HepG2 (cell line): ENCODE results near the gene DNPEP. TPM values are rescaled to one million over a fixed set of nuclear protein-coding genes. Genes with fewer than 3 reads are reported as not detected.
A peak's percentile ranks its signal among the peaks of the same experiment; 100 is the strongest.

Experiments used
- FOXK2 ChIP-seq: fragments of 450-650 bp; IDR thresholded peaks from 2 replicates; pipeline ENCODE4 v1.6.1; 2016
- NCOA5 ChIP-seq: sonication (generic); formaldehyde crosslinking; IDR thresholded peaks from 2 replicates; pipeline ENCODE4 v1.4.0; 2020; ENCODE audit warnings: missing genetic modification reagents
- NFIC ChIP-seq: IDR thresholded peaks from 2 replicates; pipeline ENCODE4 v1.6.1; 2012; ENCODE audit warnings: mild to moderate bottlenecking, low read length, inconsistent platforms
- SATB2 ChIP-seq: sonication (generic); formaldehyde crosslinking; IDR thresholded peaks from 2 replicates; pipeline ENCODE4 v1.5.0; 2020; ENCODE audit warnings: missing genetic modification reagents
- SRSF1 ChIP-seq: fragments of 200-400 bp; formaldehyde crosslinking; optimal IDR thresholded peaks from 2 replicates; pipeline ENCODE3; 2017; ENCODE audit warnings: mild to moderate bottlenecking, low read depth, low read length, moderate library complexity
- ZNF230 ChIP-seq: sonication (generic); formaldehyde crosslinking; IDR thresholded peaks from 2 replicates; pipeline ENCODE4 v1.4.0; 2020; ENCODE audit warnings: mild to moderate bottlenecking, missing genetic modification reagents
- ZNF451 ChIP-seq: sonication (generic); formaldehyde crosslinking; IDR thresholded peaks from 2 replicates; pipeline ENCODE4 v1.5.0; 2020; ENCODE audit warnings: mild to moderate bottlenecking, missing genetic modification reagents
- ZNF501 ChIP-seq: sonication (generic); formaldehyde crosslinking; IDR thresholded peaks from 2 replicates; pipeline ENCODE4 v1.5.1; 2020; ENCODE audit warnings: mild to moderate bottlenecking, moderate library complexity, missing genetic modification reagents
- ZNF556 ChIP-seq: sonication (generic); formaldehyde crosslinking; IDR thresholded peaks from 2 replicates; pipeline ENCODE4 v1.4.0; 2020; ENCODE audit warnings: mild to moderate bottlenecking, missing genetic modification reagents, borderline replicate concordance
- polyA plus RNA-seq, 8 experiments: library from polyadenylated mRNA; depleted of rRNA in 3 of 8; stranded (reverse) in 7 of 8; unstranded in 1 of 8; fragments of >200 nt; fragmentation: Illumina TruSeq in 4 of 8; extraction: Trizol in 4 of 8; gene quantifications; 2 replicates each; pipeline versions ENCODE4 v1.2.1 to v1.2.3, GENCODE V29; 2011 to 2016; ENCODE audit warnings: low read depth in 4 of 8, missing spikeins in 1 of 8, mixed read lengths in 1 of 8; ENCODE audit not compliant: insufficient read depth in 1 of 8
- total RNA-seq, 5 experiments: library from RNA; depleted of rRNA; stranded (reverse); fragments of >200 nt; fragmentation: Illumina TruSeq; extraction: Trizol; gene quantifications; 2 replicates each; pipeline ENCODE4 v1.2.3, GENCODE V29; 2016; ENCODE audit warnings: low read depth in 1 of 5
- TF ChIP-seq, protein P1 (sequence below): sonication (generic); formaldehyde crosslinking; IDR thresholded peaks from 2 replicates; pipeline ENCODE4 v1.4.0; 2020; ENCODE audit warnings: missing genetic modification reagents, mild to moderate bottlenecking, borderline replicate concordance
- TF ChIP-seq, protein P2 (sequence below): sonication (generic); formaldehyde crosslinking; IDR thresholded peaks from 2 replicates; pipeline ENCODE4 v1.4.0; 2020; ENCODE audit warnings: missing genetic modification reagents
- TF ChIP-seq, protein P3 (sequence below): sonication (generic); formaldehyde crosslinking; IDR thresholded peaks from 2 replicates; pipeline ENCODE4 v1.4.0; 2020; ENCODE audit warnings: missing genetic modification reagents
- TF ChIP-seq, protein P4 (sequence below): sonication (generic); formaldehyde crosslinking; IDR thresholded peaks from 2 replicates; pipeline ENCODE4 v1.4.0; 2020; ENCODE audit warnings: mild to moderate bottlenecking, missing genetic modification reagents, borderline replicate concordance
- TF ChIP-seq, protein P5 (sequence below): sonication (generic); formaldehyde crosslinking; IDR thresholded peaks from 2 replicates; pipeline ENCODE4 v1.9.0; 2021; ENCODE audit warnings: missing genetic modification reagents, borderline replicate concordance

Gene DNPEP
- total and polyA plus RNA-seq, 2 of the 13 experiments (the other 11 are each of a cell fraction or from before 2014, with no cell fraction given), result 104 to 109 TPM

DNA sequence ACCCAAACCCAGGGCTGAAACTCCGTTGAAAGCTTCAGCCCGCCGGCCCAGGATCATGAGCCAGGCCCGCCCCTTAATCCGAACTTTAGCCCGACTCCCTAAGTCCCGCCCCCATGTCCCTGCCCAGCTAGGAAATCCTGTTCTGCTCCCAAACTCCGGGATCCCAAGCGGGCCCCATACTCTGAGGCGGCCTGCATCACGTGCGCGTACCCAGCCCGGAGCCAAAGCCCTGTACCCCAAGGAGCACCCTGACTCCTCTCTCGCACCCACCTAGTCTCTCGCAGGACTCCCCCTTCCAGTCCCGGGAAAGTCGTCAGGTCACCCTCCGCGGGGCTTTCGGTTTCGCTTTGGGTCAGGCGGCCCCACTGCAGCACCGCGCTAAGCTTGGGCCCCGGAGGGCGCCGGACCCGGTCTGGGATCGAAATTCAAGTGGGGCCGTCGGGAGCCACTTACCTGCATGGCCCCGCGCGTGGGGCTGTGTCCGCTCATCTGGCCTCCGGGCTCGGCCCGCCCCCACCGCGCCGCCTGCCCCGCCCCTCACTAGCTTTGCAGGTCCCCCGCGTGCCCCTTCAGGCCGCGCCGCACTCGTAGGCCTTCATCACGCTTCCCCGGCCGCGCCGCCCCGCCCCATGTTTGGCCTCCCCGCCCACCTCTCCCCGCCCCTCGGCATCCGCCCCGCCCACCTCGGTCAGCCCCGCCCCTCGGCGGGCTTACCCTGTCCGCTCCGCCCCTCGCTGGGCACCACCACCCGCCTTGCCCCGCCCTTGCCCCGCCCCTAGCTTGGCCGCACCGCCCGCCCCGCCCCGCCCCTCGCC, at the start of gene DNPEP (continued):
- TF ChIP-seq, protein P1, sequence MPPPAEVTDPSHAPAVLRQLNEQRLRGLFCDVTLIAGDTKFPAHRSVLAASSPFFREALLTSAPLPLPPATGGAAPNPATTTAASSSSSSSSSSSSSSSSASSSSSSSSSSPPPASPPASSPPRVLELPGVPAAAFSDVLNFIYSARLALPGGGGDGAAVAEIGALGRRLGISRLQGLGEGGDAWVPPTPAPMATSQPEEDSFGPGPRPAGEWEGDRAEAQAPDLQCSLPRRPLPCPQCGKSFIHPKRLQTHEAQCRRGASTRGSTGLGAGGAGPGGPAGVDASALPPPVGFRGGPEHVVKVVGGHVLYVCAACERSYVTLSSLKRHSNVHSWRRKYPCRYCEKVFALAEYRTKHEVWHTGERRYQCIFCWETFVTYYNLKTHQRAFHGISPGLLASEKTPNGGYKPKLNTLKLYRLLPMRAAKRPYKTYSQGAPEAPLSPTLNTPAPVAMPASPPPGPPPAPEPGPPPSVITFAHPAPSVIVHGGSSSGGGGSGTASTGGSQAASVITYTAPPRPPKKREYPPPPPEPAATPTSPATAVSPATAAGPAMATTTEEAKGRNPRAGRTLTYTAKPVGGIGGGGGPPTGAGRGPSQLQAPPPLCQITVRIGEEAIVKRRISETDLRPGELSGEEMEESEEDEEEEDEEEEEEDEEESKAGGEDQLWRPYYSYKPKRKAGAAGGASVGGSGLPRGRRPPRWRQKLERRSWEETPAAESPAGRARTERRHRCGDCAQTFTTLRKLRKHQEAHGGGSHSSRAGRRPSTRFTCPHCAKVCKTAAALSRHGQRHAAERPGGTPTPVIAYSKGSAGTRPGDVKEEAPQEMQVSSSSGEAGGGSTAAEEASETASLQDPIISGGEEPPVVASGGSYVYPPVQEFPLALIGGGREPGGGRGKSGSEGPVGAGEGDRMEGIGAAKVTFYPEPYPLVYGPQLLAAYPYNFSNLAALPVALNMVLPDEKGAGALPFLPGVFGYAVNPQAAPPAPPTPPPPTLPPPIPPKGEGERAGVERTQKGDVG (CRISPR knock-in tag), result 0 out of 2 replicates have a peak, but pooled peaks have one; percentile 24
- TF ChIP-seq ZNF501 (peak; percentile 98), NCOA5 (CRISPR knock-in tag) (no peak), ZNF230 (CRISPR knock-in tag) (peak; percentile 81), NFIC (no peak), ZNF451 (peak; percentile 76; the same call in 1 of the 2 replicates), SRSF1 (peak; percentile 69), FOXK2 (no peak), SATB2 (CRISPR knock-in tag) (no peak), ZNF556 (CRISPR knock-in tag) (0 out of 2 replicates have a peak, but pooled peaks have one; percentile 45)
- TF ChIP-seq, protein P2, sequence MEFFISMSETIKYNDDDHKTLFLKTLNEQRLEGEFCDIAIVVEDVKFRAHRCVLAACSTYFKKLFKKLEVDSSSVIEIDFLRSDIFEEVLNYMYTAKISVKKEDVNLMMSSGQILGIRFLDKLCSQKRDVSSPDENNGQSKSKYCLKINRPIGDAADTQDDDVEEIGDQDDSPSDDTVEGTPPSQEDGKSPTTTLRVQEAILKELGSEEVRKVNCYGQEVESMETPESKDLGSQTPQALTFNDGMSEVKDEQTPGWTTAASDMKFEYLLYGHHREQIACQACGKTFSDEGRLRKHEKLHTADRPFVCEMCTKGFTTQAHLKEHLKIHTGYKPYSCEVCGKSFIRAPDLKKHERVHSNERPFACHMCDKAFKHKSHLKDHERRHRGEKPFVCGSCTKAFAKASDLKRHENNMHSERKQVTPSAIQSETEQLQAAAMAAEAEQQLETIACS (CRISPR knock-in tag), result no peak
- TF ChIP-seq, protein P3, sequence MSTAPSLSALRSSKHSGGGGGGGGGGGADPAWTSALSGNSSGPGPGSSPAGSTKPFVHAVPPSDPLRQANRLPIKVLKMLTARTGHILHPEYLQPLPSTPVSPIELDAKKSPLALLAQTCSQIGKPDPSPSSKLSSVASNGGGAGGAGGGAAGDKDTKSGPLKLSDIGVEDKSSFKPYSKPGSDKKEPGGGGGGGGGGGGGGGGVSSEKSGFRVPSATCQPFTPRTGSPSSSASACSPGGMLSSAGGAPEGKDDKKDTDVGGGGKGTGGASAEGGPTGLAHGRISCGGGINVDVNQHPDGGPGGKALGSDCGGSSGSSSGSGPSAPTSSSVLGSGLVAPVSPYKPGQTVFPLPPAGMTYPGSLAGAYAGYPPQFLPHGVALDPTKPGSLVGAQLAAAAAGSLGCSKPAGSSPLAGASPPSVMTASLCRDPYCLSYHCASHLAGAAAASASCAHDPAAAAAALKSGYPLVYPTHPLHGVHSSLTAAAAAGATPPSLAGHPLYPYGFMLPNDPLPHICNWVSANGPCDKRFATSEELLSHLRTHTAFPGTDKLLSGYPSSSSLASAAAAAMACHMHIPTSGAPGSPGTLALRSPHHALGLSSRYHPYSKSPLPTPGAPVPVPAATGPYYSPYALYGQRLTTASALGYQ (CRISPR knock-in tag), result 0 out of 2 replicates have a peak, but pooled peaks have one; percentile 39
- TF ChIP-seq, protein P4, sequence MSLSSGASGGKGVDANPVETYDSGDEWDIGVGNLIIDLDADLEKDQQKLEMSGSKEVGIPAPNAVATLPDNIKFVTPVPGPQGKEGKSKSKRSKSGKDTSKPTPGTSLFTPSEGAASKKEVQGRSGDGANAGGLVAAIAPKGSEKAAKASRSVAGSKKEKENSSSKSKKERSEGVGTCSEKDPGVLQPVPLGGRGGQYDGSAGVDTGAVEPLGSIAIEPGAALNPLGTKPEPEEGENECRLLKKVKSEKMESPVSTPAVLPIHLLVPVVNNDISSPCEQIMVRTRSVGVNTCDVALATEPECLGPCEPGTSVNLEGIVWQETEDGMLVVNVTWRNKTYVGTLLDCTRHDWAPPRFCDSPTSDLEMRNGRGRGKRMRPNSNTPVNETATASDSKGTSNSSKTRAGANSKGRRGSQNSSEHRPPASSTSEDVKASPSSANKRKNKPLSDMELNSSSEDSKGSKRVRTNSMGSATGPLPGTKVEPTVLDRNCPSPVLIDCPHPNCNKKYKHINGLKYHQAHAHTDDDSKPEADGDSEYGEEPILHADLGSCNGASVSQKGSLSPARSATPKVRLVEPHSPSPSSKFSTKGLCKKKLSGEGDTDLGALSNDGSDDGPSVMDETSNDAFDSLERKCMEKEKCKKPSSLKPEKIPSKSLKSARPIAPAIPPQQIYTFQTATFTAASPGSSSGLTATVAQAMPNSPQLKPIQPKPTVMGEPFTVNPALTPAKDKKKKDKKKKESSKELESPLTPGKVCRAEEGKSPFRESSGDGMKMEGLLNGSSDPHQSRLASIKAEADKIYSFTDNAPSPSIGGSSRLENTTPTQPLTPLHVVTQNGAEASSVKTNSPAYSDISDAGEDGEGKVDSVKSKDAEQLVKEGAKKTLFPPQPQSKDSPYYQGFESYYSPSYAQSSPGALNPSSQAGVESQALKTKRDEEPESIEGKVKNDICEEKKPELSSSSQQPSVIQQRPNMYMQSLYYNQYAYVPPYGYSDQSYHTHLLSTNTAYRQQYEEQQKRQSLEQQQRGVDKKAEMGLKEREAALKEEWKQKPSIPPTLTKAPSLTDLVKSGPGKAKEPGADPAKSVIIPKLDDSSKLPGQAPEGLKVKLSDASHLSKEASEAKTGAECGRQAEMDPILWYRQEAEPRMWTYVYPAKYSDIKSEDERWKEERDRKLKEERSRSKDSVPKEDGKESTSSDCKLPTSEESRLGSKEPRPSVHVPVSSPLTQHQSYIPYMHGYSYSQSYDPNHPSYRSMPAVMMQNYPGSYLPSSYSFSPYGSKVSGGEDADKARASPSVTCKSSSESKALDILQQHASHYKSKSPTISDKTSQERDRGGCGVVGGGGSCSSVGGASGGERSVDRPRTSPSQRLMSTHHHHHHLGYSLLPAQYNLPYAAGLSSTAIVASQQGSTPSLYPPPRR (CRISPR knock-in tag), result peak; percentile 59
- TF ChIP-seq, protein P5, sequence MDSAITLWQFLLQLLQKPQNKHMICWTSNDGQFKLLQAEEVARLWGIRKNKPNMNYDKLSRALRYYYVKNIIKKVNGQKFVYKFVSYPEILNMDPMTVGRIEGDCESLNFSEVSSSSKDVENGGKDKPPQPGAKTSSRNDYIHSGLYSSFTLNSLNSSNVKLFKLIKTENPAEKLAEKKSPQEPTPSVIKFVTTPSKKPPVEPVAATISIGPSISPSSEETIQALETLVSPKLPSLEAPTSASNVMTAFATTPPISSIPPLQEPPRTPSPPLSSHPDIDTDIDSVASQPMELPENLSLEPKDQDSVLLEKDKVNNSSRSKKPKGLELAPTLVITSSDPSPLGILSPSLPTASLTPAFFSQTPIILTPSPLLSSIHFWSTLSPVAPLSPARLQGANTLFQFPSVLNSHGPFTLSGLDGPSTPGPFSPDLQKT, result no peak
